Spinal cord (tissue), 10 donors: Measurements from ENCODE around the gene SAMD13. TPM values are rescaled to one million over a fixed set of nuclear protein-coding genes. Genes with fewer than 3 reads are reported as not detected.

Source experiments
- DNase-seq, 6 donors: peaks; one replicate each; pipeline versions ENCODE4 v3.0.0 to v3.0.0-alpha.2; 2013 to 2015; ENCODE audit warnings: low spot score in 6 of 6, low read depth in 4 of 6
- H3K27ac ChIP-seq: one replicate; pipeline ENCODE4 v1.5.1; 2013; ENCODE audit warnings: low read depth, low read length, control low read depth
- H3K27me3 ChIP-seq: one replicate; pipeline ENCODE4 v1.6.1; 2013; ENCODE audit warnings: low read length; ENCODE audit not compliant: control insufficient read depth, insufficient read depth
- H3K36me3 ChIP-seq: one replicate; pipeline ENCODE4 v1.6.1; 2013; ENCODE audit warnings: low read length; ENCODE audit not compliant: control insufficient read depth, insufficient read depth
- H3K4me1 ChIP-seq: one replicate; pipeline ENCODE4 v1.6.1; 2013; ENCODE audit warnings: low read length; ENCODE audit not compliant: control insufficient read depth, insufficient read depth
- H3K4me3 ChIP-seq: one replicate; pipeline ENCODE4 v1.5.1; 2013; ENCODE audit warnings: low read depth, low read length, control low read depth
- H3K9me3 ChIP-seq: one replicate; pipeline ENCODE4 v1.6.1; 2013; ENCODE audit warnings: low read length; ENCODE audit not compliant: control insufficient read depth, insufficient read depth
- WGBS: methylation state at CpG from one replicate; pipeline ENCODE4 v1.1.5; 2013; ENCODE audit warnings: missing lambda C conversion rate; ENCODE audit not compliant: insufficient coverage; 5-methylcytosine and 5-hydroxymethylcytosine counted together
- long read RNA-seq, 4 donors: transcript quantifications; one replicate each; lab custom pipeline, GENCODE V29; 2026
- polyA plus RNA-seq, 2 donors: library from polyadenylated mRNA; unstranded; fragments of 120-200 nt; gene quantifications; one replicate each; pipeline ENCODE4 v1.2.1, GENCODE V29; 2013; ENCODE audit not compliant: insufficient read length in 2 of 2
- total RNA-seq, 2 donors: library from RNA; depleted of rRNA in 1 of 2; stranded (reverse); fragments of 120-200 nt in 1 of 2; fragments of >200 nt in 1 of 2; gene quantifications; one replicate each; pipeline versions ENCODE4 v1.2.3 to v1.2.4, GENCODE V29; 2013 to 2014
- donor health status: healthy.

Gene SAMD13
- total RNA-seq (1 to 10 TPM; 5.7 to 6.5 TPM), polyA plus RNA-seq (1 to 10 TPM; 4.0 to 6.1 TPM)
- long read RNA-seq, donor 1, partial matches to known transcripts = 0 of 3 reads
- long read RNA-seq, donor 1, other reads (novel, unspliced or antisense) = 0 of 3 reads
- long read RNA-seq, donor 2 = 0 reads
- long read RNA-seq, donor 3, partial matches to known transcripts = 0 of 1 reads
- long read RNA-seq, donor 3, other reads (novel, unspliced or antisense) = 0 of 1 reads
- long read RNA-seq, donor 4 = 0 reads

DNA sequence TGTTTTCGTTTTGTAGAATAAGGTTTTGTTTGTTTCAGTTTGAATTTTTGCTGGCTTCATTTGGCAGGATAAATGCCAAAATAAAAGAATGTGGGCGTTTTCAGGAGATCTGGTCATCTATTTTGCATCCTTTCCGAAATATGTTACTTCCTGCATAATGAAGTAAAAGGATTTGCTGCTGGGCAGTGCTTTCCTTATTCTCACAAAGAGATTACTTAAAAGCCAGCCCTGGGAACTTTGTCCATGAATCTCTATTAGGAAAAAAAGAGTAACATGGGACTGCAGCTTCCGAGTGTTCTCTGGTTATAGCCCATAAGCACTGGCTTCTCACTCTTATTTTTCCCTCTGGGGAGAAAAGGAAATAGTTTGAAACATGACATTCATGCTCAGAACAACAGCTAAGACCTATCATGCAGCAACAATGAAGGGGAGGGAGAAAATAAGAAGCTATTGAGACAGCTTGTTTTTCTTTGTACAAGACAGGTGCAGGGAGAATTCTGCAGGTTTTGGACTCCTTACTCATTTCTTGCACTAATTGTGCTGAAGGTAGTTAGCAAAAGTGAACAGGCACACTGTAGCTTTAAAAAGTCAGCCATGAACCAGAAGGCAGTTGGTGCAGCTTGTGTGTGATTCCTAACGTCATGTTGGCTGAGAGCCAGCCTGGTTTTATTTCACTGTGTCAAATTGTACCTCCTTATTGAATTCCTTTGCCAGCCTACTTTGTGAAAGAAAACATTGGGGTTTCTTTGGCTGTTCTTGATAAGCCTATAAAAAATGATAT is at the start of gene SAMD13:
Gene SAMD13 (plus strand): TSS at position 705 of the 781 bp plus-strand sequence. CDS start 1,527 bp downstream, outside the sequence.
- H3K4me1 ChIP-seq = peaks cover 4% of the 10 kb centered on the region
- H3K4me3 ChIP-seq = peak within 1 kb of the TSS; percentile 53
- no CpG with 5 or more reads among the region's 5 CpGs for WGBS
- no peaks in the 10 kb centered on the region for H3K36me3 ChIP-seq
- no peaks in the 10 kb centered on the region for H3K9me3 ChIP-seq
- peak within 1 kb of the TSS; percentile 96 for H3K27ac ChIP-seq
- peak in 5 of 6 donors; percentile 90 to 98 (median 90) for DNase-seq
- H3K27me3 ChIP-seq = no peaks in the 10 kb centered on the region

GRCh38 chr1:84253036-84253435 is 48.5 kb upstream of the SAMD13 start:
- no peak overlapping the region for H3K4me3 ChIP-seq
- H3K9me3 ChIP-seq = peaks cover 4% of the 10 kb centered on the region
- no peak overlapping the region for H3K27ac ChIP-seq
- no CpG with 5 or more reads among the region's 2 CpGs for WGBS
- H3K36me3 ChIP-seq = no peaks in the 10 kb centered on the region
- DNase-seq = no peak
- H3K4me1 ChIP-seq = no peaks in the 10 kb centered on the region
- no peaks in the 10 kb centered on the region for H3K27me3 ChIP-seq

DNA sequence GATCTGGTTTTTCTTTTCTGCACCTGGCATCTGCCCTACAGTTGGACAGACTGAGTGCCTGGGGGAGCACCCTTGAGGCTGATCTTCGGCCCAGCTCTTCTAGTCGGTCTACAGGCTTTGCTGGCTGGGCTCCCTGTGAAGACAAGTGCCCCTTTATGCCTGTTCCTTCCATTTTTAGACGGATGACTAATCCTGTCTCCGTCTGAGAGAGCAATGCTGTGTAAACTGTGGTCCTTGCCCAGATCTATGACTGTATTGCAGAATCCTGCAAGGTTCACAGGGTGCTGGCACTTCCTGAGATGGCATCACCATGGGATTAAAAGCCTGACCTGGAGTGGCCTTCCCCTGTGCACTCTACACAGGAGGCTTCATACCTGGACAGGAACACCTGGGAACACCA is 47.6 kb upstream of the SAMD13 start:
- DNase-seq = peak in 1 of 6 donors; percentile 55
- no peak overlapping the region for H3K27ac ChIP-seq
- no peaks in the 10 kb centered on the region for H3K4me1 ChIP-seq
- H3K36me3 ChIP-seq = no peaks in the 10 kb centered on the region
- WGBS = 31% methylated on average over 4 of the region's 4 CpGs
- peaks cover 4% of the 10 kb centered on the region for H3K9me3 ChIP-seq
- no peaks in the 10 kb centered on the region for H3K27me3 ChIP-seq
- no peak overlapping the region for H3K4me3 ChIP-seq

DNA sequence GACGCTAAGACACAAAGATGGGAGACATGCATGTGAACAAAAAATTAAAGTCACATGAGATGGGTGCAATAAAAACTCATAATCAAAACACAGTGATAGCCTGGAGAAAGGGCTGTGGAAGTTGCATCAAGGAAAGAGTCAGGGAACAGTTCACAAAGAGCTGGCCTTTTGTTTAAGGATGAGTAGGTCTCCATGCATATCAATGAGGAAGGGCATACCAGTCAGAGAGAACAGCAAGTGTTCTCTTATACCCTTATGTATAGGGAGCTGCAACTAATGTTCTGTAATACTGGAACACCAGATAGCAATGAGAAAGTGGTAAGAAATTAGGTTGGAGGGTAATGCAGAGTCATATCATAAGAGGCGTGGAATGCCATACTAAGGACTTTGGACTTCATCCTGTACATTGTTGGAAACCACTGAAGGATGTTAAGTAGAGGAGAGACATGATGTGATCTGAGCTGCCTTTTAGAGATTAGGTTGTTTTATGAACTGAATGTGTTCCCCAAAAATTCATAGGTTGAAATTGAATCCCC is 46.7 kb upstream of the SAMD13 start:
- H3K27ac ChIP-seq = no peak overlapping the region
- DNase-seq = no peak

GRCh38 chr1:84255582-84255981 is 45.9 kb upstream of the SAMD13 start:
- no peaks in the 10 kb centered on the region for H3K27me3 ChIP-seq
- no peak for DNase-seq
- peaks cover 2% of the 10 kb centered on the region for H3K9me3 ChIP-seq
- H3K27ac ChIP-seq = no peak overlapping the region
- no peaks in the 10 kb centered on the region for H3K4me1 ChIP-seq
- no peaks in the 10 kb centered on the region for H3K36me3 ChIP-seq
- no peak overlapping the region for H3K4me3 ChIP-seq

More for the DNA sequence above, 46.7 kb upstream of the SAMD13 start:
- H3K36me3 ChIP-seq = no peaks in the 10 kb centered on the region
- peaks cover 3% of the 10 kb centered on the region for H3K9me3 ChIP-seq
- no peaks in the 10 kb centered on the region for H3K27me3 ChIP-seq
- H3K4me1 ChIP-seq = no peaks in the 10 kb centered on the region
- WGBS = 100% methylated on average over 1 of the region's 2 CpGs
- no peak overlapping the region for H3K4me3 ChIP-seq

GRCh38 chr1:84257617-84258016 is 43.9 kb upstream of the SAMD13 start:
- no peaks in the 10 kb centered on the region for H3K27me3 ChIP-seq
- H3K9me3 ChIP-seq = no peaks in the 10 kb centered on the region
- H3K4me1 ChIP-seq = no peaks in the 10 kb centered on the region
- H3K36me3 ChIP-seq = no peaks in the 10 kb centered on the region
- H3K4me3 ChIP-seq = no peak overlapping the region
- no peak for DNase-seq
- WGBS = 50% methylated on average over 2 of the region's 2 CpGs
- no peak overlapping the region for H3K27ac ChIP-seq

GRCh38 chr1:84259376-84259775 is 42.1 kb upstream of the SAMD13 start:
- Histone ChIP-seq H3K4me1 (no peaks in the 10 kb centered on the region), H3K9me3 (no peaks in the 10 kb centered on the region), H3K27me3 (no peaks in the 10 kb centered on the region), H3K4me3 (no peak overlapping the region), H3K27ac (no peak overlapping the region), H3K36me3 (no peaks in the 10 kb centered on the region)
- DNase-seq = no peak
- no CpG with 5 or more reads among the region's 2 CpGs for WGBS

GRCh38 chr1:84259989-84260388 is 41.5 kb upstream of the SAMD13 start:
- no peak for DNase-seq
- Histone ChIP-seq H3K4me3 (no peak overlapping the region), H3K27ac (no peak overlapping the region), H3K36me3 (no peaks in the 10 kb centered on the region), H3K9me3 (no peaks in the 10 kb centered on the region), H3K27me3 (no peaks in the 10 kb centered on the region), H3K4me1 (no peaks in the 10 kb centered on the region)
- WGBS = no CpG with 5 or more reads among the region's 2 CpGs

DNA sequence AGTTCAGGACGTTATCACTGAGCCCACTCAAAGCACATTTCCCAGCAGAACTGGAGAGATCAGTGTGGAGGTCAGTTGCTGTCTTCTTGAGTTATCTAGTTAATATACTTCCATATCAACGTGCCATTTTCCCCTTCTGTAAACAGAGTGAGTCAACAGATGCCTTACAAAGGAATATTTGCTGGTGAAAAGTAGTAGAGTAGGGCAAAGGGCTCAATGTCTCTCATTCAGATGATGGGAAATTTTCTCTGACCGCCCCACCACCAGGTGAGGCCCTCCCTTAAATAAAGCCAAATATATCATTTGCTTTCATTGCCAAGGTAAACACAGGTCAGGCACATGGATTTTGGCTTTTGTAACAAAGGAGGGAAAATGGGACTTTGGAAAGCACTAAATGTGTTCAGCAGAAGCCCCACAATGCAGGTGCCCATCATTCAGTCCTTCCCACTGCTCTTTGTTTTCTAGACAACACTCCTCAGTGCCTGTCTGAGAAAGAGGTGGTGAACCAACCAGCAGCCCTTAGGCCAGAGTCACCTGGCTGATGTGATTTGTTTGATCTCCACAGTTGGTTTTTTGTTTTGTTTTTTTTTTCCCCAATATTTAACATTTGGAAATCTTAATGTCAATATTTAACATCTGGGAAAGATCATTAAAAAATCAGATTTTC is 40.5 kb upstream of the SAMD13 start:
- no CpG with 5 or more reads among the region's 3 CpGs for WGBS
- Histone ChIP-seq H3K4me3 (no peak overlapping the region), H3K36me3 (no peaks in the 10 kb centered on the region), H3K27ac (no peak overlapping the region), H3K27me3 (no peaks in the 10 kb centered on the region), H3K9me3 (no peaks in the 10 kb centered on the region), H3K4me1 (no peaks in the 10 kb centered on the region)
- DNase-seq = no peak
